ENCODE data around the gene CISD1.

DNA sequence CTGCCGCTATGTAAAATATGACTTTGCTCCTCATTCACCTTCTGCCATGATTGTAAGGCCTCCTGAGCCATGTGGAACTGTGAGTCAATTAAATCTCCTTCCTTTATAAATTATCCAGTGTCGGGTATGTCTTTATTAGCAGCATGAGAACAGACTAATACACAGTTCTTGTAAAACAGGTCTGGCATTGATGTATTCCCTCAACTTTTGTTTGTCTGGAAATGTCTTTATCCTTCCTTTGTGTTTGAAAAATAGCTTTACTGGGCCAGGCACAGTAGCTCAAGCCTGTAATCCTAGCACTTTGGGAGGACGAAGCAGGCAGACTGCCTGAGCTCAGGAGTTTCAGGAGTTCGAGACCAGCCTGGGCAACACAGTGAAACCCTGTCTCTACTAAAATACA, 15.8 kb upstream of the CISD1 start:
- TF ChIP-seq FOXA1 (IDR thresholded peaks at IDR 0.05) (no peak), SUZ12 (IDR thresholded peaks at IDR 0.05) (no peak), ZNF384 (IDR thresholded peaks at IDR 0.05) (no peak), BHLHE40 (IDR thresholded peaks at IDR 0.05; ENCODE audit: borderline replicate concordance) (no peak)

All from HEK293T (cell line).